ENCODE results near the gene TMEM101. TPM values are rescaled to one million over a fixed set of nuclear protein-coding genes. Genes with fewer than 3 reads are reported as not detected.
A peak's percentile ranks its signal among the peaks of the same experiment; 100 is the strongest.

TMEM101 gene
- total and polyA plus RNA-seq, 2 of the 13 experiments (the other 11 are each of a cell fraction or from before 2014, with no cell fraction given) = 72.0 to 100 TPM

GRCh38 chr17:43995150-43995471 lies 19.7 kb downstream of the TMEM101 start (continued):
- TF ChIP-seq ZNF276 (CRISPR knock-in tag; IDR thresholded peaks at IDR 0.05; ENCODE audit: low read depth) (no peak), ZNF704 (CRISPR knock-in tag; IDR thresholded peaks at IDR 0.05; ENCODE audit: borderline replicate concordance) (no peak), NR2C2 (CRISPR knock-in tag; IDR thresholded peaks at IDR 0.05; ENCODE audit: borderline replicate concordance) (no peak), BORCS8-MEF2B (CRISPR knock-in tag; IDR thresholded peaks at IDR 0.05) (0 out of 2 replicates have a peak, but pooled peaks have one; percentile 2), ZNF224 (CRISPR knock-in tag; IDR thresholded peaks at IDR 0.05) (no peak), ZNF709 (CRISPR knock-in tag; IDR thresholded peaks at IDR 0.05) (no peak), HDAC1 (CRISPR knock-in tag; IDR thresholded peaks at IDR 0.05) (no peak), BRD4 (CRISPR knock-in tag; IDR thresholded peaks at IDR 0.05) (no peak), DMTF1 (CRISPR knock-in tag; IDR thresholded peaks at IDR 0.05) (0 out of 2 replicates have a peak, but pooled peaks have one; percentile 39), ZSCAN21 (CRISPR knock-in tag; IDR thresholded peaks at IDR 0.05; ENCODE audit: borderline replicate concordance) (0 out of 2 replicates have a peak, but pooled peaks have one; percentile 9), ZNF510 (CRISPR knock-in tag; IDR thresholded peaks at IDR 0.05; ENCODE audit: low read depth) (0 out of 2 replicates have a peak, but pooled peaks have one; percentile 52), ZNF609 (CRISPR knock-in tag; IDR thresholded peaks at IDR 0.05; ENCODE audit: borderline replicate concordance) (0 out of 2 replicates have a peak, but pooled peaks have one; percentile 20), ZMAT3 (CRISPR knock-in tag; conservative IDR thresholded peaks at IDR 0.05) (no peak), ZFP91 (CRISPR knock-in tag; IDR thresholded peaks at IDR 0.05; ENCODE audit: borderline replicate concordance) (no peak), NFKB2 (CRISPR knock-in tag; IDR thresholded peaks at IDR 0.05; ENCODE audit: borderline replicate concordance) (no peak), ZNF570 (CRISPR knock-in tag; IDR thresholded peaks at IDR 0.05; ENCODE audit: borderline replicate concordance) (no peak), FOXA3 (CRISPR knock-in tag; IDR thresholded peaks at IDR 0.05) (no peak)

Data from HepG2 (cell line).